ENCODE data around the gene MPHOSPH6. TPM values are rescaled to one million over a fixed set of nuclear protein-coding genes. Genes with fewer than 3 reads are reported as not detected.

The MPHOSPH6 gene
- total RNA-seq, 2 donors from 2014 or later, result 8.5 to 9.4 TPM

- H3K4me1 ChIP-seq, result no peaks in the 10 kb centered on the region
- no peaks in the 10 kb centered on the region for H3K27me3 ChIP-seq
- H3K9me3 ChIP-seq, result no peaks in the 10 kb centered on the region
- H3K4me3 ChIP-seq, result no peak overlapping the region
- H3K36me3 ChIP-seq, result no peaks in the 10 kb centered on the region
- no peak for DNase-seq (ENCODE audit: low spot score)
- no peak for TF ChIP-seq CTCF (IDR thresholded peaks at IDR 0.05)
- H3K27ac ChIP-seq, result no peak overlapping the region
Measured at GRCh38 chr16:82199209-82199608, 29.2 kb upstream of the MPHOSPH6 start.

DNA sequence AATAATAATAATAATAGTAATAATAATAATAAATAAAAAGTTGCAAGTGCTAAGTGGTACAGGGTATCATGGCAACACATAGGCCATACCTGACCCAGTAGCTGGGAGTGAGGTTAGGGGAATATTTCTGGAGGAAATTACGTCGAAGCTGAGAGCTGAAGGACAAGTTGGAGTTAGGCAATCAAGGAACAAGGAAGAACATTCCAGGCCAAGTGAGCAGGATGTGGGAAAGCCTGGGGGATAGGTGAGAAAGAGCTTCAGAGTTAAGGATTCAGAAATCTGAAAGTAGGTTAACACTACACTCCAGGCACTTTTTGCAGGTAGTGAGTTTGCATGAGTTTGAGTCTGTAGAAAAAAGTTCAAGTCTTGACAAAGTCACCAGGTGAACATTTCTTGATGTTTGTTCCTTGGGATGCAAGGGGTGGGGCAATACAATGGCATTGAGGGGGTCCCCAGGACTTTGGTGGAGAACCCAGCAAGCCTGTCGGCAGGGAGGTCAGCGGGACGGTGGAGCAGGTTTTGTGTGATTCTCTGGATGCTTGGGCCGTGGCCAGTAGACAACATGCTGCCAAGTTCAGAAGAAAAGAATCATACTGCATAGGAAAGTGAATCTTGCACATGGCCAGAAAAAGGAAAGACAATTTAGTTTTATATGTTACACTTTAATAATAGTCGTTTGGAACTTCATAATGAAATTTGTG lies 27.7 kb upstream of the MPHOSPH6 start:
- Histone ChIP-seq H3K9me3 (no peaks in the 10 kb centered on the region), H3K4me3 (no peak overlapping the region), H3K4me1 (no peaks in the 10 kb centered on the region), H3K27ac (no peak overlapping the region), H3K36me3 (no peaks in the 10 kb centered on the region), H3K27me3 (no peaks in the 10 kb centered on the region)
- TF ChIP-seq CTCF (IDR thresholded peaks at IDR 0.05), result no peak
- DNase-seq (ENCODE audit: low spot score), result no peak

DNA sequence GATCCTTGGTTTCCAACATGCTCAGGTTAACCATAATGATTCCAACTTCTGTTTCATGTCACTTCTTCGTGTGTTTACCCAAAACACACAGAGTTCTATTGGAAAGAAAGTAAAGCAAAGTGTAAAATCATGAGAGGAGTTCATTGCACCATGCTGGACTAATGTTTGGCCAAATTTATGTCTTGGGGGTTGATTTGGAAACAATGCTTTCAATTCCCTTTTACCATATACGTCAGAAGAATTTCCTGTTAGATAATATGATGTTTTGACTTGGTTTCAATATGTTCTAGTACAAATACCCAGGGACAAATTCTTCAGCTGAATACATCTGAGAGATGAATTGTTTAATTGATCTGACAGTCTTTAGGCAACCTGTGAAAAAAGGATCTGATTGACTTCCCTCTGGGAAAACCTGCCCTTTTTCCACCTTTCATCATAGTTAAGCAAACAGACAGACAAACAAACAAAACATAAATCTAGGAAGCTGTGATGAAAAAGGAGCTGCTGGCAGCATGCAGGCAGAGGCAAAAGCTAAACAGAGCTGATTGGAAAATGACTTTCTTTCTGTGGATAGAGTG lies 26.0 kb upstream of the MPHOSPH6 start:
- H3K27ac ChIP-seq, result no peak overlapping the region
- no peaks in the 10 kb centered on the region for H3K4me1 ChIP-seq
- H3K9me3 ChIP-seq, result no peaks in the 10 kb centered on the region
- DNase-seq (ENCODE audit: low spot score), result no peak
- no peaks in the 10 kb centered on the region for H3K27me3 ChIP-seq
- H3K36me3 ChIP-seq, result no peaks in the 10 kb centered on the region
- H3K4me3 ChIP-seq, result no peak overlapping the region
- no peak for TF ChIP-seq CTCF (IDR thresholded peaks at IDR 0.05)

- no peak for TF ChIP-seq CTCF (IDR thresholded peaks at IDR 0.05)
- Histone ChIP-seq H3K4me1 (no peaks in the 10 kb centered on the region), H3K36me3 (no peaks in the 10 kb centered on the region), H3K4me3 (no peak overlapping the region), H3K27me3 (no peaks in the 10 kb centered on the region), H3K27ac (no peak overlapping the region), H3K9me3 (no peaks in the 10 kb centered on the region)
- no peak for DNase-seq (ENCODE audit: low spot score)
Measured at GRCh38 chr16:82194086-82194485, 24.1 kb upstream of the MPHOSPH6 start.

- no peak overlapping the region for H3K27ac ChIP-seq
- H3K9me3 ChIP-seq, result no peaks in the 10 kb centered on the region
- H3K4me1 ChIP-seq, result no peaks in the 10 kb centered on the region
- no peak for TF ChIP-seq CTCF (IDR thresholded peaks at IDR 0.05)
- H3K36me3 ChIP-seq, result no peaks in the 10 kb centered on the region
- no peak overlapping the region for H3K4me3 ChIP-seq
- DNase-seq (ENCODE audit: low spot score), result no peak
- H3K27me3 ChIP-seq, result no peaks in the 10 kb centered on the region
Measured at GRCh38 chr16:82192665-82193064, 22.6 kb upstream of the MPHOSPH6 start.

GRCh38 chr16:82190386-82190785 lies 20.4 kb upstream of the MPHOSPH6 start:
- Histone ChIP-seq H3K36me3 (no peaks in the 10 kb centered on the region), H3K9me3 (no peaks in the 10 kb centered on the region), H3K27ac (no peak overlapping the region), H3K4me1 (no peaks in the 10 kb centered on the region), H3K4me3 (no peak overlapping the region), H3K27me3 (no peaks in the 10 kb centered on the region)
- DNase-seq (ENCODE audit: low spot score), result no peak
- TF ChIP-seq CTCF (IDR thresholded peaks at IDR 0.05), result no peak

Measured in right atrium auricular region (tissue), 2 donors.